C4-2B (cell line): ENCODE data around the gene AGBL1.

Experiments
- H3K27ac ChIP-seq: fragments of 450-650 bp; 2 replicates; pipeline ENCODE4 v1.5.1; 2017
- ZFX ChIP-seq: fragments of 450-650 bp; IDR thresholded peaks from 2 replicates; pipeline ENCODE4 v1.6.1; 2017
- TF ChIP-seq, protein P1 (sequence below): fragments of 450-650 bp; conservative IDR thresholded peaks from 2 replicates; pipeline ENCODE4 v1.5.1; 2017; ENCODE audit warnings: mild to moderate bottlenecking

Gene AGBL1

DNA sequence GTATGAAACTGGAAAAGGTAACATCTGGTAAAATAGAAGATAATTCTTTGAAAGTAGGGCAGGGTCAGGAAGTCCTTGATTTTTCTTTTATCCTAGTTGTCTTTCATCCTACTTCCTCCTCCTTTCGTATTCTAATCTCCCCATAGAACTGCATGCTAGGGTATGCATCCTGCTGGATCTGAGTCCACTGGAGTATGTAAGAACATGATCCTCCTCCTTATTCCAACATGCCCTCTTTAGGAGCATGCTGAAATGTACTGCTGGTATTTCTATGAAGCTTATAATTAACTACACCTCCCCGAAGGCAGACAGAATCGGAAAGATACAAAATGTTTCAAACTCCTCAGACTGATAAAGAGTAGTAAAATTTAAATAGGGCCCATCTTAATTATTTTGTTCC, 493.8 kb downstream of the AGBL1 start:
- no peak overlapping the region for H3K27ac ChIP-seq
- TF ChIP-seq, protein P1, sequence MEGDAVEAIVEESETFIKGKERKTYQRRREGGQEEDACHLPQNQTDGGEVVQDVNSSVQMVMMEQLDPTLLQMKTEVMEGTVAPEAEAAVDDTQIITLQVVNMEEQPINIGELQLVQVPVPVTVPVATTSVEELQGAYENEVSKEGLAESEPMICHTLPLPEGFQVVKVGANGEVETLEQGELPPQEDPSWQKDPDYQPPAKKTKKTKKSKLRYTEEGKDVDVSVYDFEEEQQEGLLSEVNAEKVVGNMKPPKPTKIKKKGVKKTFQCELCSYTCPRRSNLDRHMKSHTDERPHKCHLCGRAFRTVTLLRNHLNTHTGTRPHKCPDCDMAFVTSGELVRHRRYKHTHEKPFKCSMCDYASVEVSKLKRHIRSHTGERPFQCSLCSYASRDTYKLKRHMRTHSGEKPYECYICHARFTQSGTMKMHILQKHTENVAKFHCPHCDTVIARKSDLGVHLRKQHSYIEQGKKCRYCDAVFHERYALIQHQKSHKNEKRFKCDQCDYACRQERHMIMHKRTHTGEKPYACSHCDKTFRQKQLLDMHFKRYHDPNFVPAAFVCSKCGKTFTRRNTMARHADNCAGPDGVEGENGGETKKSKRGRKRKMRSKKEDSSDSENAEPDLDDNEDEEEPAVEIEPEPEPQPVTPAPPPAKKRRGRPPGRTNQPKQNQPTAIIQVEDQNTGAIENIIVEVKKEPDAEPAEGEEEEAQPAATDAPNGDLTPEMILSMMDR = no peak
- TF ChIP-seq ZFX = no peak

DNA sequence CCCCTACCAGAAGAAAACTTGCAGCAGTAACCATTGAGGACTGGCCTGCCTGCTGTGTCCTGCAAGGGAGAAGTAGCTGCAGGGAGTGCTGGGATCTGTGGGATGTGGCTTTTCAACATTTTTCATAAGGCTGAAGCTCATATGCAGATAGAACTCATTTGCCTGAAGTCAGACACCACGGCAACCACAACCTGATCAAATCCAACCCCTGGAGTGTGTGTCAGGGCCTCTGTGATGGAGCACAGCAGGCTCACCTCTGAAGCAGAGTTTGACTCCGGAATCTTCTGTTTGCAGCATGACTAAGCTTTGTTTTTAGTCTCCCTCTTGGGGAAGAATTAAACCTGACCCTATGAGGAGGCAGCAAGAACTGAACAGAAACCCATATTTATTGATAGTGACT, 508.7 kb downstream of the AGBL1 start:
- TF ChIP-seq ZFX = no peak
- TF ChIP-seq, protein P1 = no peak
- no peak overlapping the region for H3K27ac ChIP-seq

DNA sequence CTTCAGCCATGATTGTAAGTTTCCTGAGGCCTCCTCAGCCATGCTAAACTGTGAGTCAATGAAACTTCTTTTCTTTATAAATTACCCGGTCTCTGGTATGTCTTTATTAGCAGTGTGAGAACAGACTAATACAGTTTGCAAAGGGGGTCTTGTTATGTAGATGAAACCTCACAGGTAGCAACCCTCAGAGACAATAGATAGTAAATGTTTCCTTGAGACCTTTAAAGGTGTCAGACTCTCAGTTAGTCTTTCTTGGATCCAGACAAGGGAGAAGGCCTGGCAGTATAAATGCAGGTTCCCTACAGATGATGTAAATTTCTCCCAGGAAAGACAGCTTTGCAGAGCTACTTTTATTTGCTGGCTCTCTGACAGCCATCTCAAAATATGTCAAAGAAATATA, 510.8 kb downstream of the AGBL1 start:
- TF ChIP-seq, protein P1 = no peak
- TF ChIP-seq ZFX = no peak
- no peak overlapping the region for H3K27ac ChIP-seq

DNA sequence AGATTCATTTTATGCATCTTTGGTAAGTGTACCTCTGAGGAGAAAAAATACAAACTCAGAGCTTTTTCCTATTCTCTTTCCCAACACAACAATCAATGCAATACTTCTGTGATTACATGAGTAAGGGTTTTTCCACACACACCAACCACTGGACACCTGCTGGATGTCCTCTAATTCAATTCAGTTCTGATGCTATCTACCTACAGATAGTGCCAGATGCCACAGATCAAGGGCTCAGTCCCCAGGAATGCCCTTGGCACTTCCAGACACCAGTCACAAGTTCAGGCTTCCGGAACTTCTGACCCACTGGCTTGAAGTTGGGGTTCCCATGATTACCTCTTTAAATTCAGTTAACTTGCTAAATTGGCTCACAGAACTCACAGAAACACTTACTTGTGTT, 511.5 kb downstream of the AGBL1 start:
- no peak overlapping the region for H3K27ac ChIP-seq
- TF ChIP-seq, protein P1 = no peak
- TF ChIP-seq ZFX = no peak

DNA sequence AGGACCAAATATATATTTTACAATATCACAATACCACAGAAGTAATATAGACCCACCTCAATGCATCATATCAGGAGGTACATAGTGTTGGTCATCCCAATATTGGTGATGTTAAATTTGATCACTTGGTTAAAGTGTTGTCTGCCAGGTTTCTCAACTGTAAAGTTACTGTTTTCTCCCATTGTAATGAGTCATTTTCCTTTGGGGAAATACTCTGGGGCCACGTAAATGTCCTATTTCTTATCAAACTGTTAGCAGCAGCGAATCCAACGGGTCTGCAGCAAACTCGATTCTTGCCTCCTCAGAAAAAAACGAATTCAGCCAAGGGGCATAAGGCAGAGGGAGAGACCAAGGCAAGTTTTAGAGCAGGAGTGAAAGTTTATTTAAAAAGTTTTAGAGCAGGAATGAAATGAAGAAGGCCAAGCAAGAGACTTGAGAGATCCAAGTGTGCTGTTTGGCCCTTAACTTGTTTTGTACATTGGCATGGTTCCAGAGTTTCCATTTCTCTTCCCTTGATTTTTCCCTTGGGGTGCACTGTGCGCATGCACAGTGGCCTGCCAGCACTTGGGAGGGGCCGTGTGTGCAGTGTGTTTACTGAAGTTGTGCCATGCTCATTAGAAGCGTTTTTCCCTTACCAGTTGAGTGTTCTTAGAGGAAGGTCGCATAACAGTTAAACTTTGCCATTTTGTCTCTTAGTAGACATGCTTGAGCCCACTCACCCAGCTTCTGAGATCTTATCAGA, 512.5 kb downstream of the AGBL1 start:
- TF ChIP-seq, protein P1 = no peak
- no peak for TF ChIP-seq ZFX
- H3K27ac ChIP-seq = no peak overlapping the region

DNA sequence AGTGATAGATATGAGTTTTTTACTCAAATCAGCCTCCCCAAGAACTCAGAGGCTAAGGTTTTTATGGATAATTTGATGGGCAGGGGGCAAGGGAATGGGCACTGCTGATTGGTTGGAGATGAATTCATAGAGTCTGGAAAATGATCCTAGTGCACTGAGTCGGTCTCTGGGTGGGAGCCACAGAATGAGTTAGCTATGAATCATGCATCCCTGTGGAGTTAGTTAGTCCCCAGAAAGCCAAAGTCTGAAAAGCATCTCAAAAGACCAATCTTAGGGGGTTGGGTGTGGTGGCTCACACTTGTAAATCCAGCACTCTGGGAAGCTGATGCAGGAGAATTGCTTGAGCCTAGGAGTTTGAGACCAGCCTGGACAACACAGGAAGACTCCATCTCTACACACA, 516.1 kb downstream of the AGBL1 start:
- no peak overlapping the region for H3K27ac ChIP-seq
- TF ChIP-seq, protein P1 = no peak
- no peak for TF ChIP-seq ZFX

DNA sequence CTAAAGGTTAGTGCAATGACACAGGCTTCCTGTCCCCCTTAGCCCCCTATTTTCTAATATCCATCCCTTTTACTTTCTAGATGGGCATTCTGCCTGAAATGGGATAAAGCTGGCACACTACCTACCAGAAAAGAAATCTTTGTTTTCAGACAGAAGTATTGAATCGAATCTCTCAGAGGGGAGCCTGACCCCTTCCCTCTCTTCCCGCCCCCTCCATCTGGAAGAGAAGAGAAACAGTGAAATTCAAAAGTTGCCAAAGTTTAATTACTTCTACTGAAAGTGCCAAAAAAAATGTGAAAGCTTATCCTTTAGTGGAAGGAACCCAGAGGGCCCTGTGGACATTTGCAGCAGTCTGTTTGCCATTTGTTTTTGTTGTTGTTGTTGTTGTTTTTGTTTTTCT, 523.8 kb downstream of the AGBL1 start:
- H3K27ac ChIP-seq = no peak overlapping the region
- TF ChIP-seq, protein P1 = no peak
- no peak for TF ChIP-seq ZFX
